ENCODE data around the gene RTKN.

RTKN gene

DNA sequence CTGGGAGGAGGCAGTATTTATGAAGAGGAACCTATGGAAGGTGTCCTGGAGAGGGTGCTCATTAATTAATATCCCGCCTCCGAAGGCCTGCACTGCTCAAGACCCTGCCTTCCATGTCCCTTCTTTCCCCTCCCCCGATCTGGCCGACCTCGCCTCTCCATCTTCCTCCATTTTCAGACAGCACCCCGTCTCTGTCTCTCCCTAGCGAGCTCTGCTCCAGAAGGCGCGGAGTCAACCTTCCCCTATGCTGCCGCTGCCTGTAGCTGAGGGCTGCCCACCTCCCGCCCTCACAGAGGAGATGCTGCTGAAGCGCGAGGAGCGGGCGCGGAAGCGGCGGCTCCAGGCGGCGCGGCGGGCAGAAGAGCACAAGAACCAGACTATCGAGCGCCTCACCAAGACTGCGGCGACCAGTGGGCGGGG is 15.4 kb upstream of the RTKN start:
- Histone ChIP-seq H3K79me2 (ENCODE audit: insufficient read depth, low read length) (0 out of 2 replicates have a peak, but pooled peaks cover 6% of the 10 kb centered on the region), H3K36me3 (ENCODE audit: low read length) (no peaks in the 10 kb centered on the region), H3K9ac (ENCODE audit: low read length) (peak overlapping the region; percentile 77), H3K4me3 (ENCODE audit: insufficient read depth, low read length, poor library complexity, severe bottlenecking) (peak overlapping the region; percentile 64), H3K4me2 (ENCODE audit: low read depth, low read length, poor library complexity, severe bottlenecking) (peak overlapping the region; percentile 86), H2AFZ (ENCODE audit: low read depth, low read length, severe bottlenecking) (peak overlapping the region; percentile 28), H3K9me2 (replicated peaks; ENCODE audit: insufficient read depth, low read length) (no peaks in the 10 kb centered on the region), H3F3A (ENCODE audit: insufficient read depth) (peaks cover 29% of the 10 kb centered on the region), H4K20me1 (ENCODE audit: low read depth, low read length) (no peaks in the 10 kb centered on the region), H3K27ac (ENCODE audit: low read depth, low read length) (peak overlapping the region; percentile 87), H3K27me3 (ENCODE audit: low read length) (no peaks in the 10 kb centered on the region), H3K9me3 (ENCODE audit: insufficient read depth, low read length) (no peaks in the 10 kb centered on the region)
- TF ChIP-seq, protein P1, sequence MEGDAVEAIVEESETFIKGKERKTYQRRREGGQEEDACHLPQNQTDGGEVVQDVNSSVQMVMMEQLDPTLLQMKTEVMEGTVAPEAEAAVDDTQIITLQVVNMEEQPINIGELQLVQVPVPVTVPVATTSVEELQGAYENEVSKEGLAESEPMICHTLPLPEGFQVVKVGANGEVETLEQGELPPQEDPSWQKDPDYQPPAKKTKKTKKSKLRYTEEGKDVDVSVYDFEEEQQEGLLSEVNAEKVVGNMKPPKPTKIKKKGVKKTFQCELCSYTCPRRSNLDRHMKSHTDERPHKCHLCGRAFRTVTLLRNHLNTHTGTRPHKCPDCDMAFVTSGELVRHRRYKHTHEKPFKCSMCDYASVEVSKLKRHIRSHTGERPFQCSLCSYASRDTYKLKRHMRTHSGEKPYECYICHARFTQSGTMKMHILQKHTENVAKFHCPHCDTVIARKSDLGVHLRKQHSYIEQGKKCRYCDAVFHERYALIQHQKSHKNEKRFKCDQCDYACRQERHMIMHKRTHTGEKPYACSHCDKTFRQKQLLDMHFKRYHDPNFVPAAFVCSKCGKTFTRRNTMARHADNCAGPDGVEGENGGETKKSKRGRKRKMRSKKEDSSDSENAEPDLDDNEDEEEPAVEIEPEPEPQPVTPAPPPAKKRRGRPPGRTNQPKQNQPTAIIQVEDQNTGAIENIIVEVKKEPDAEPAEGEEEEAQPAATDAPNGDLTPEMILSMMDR (IDR thresholded peaks at IDR 0.05; ENCODE audit: insufficient read depth, low read length, poor library complexity, severe bottlenecking), result no peak
- TF ChIP-seq EZH2phosphoT487 (conservative IDR thresholded peaks at IDR 0.05; ENCODE audit: low read length), result no peak

DNA sequence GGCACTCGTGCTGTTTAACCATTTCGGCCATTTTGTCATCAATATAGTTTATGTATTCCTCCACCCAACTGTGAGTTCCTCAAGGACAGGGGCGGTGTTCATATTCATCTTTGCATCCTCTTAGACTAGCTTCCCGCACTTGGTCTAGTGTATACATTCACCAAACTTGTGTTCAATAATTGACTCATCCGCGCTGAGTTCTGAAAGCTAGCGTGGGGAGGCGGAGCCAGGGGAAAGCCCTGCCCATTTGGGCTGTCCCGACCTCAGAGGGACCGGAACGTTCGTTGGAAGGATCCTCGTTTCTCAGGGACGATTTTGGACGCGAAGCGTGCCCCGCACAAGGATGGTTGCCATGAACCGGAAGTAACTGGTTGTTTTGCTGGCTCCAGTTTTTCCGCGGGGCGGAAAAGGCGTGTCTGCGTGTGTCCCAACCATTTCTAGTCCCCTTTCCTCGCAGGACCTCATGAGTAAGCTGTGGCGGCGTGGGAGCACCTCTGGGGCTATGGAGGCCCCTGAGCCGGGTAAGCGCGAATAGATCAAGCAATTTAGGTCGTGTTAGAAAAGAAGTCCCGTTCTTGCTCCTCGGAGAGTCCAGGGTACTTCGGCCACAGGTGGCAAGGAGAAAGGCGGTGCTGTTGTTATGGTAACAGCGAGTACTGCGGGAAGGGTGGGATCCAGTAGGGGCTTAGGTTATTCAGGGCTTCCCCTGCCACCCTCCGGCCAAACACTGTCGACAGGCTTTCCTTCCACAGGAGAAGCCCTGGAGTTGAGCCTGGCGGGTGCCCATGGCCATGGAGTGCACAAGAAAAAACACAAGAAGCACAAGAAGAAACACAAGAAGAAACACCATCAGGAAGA is 13.1 kb upstream of the RTKN start, which contains the start of gene INO80B:
TSS of gene INO80B (plus strand) at position 434 of the 858 bp plus-strand sequence. CDS start at position 464, 30 bp downstream.
- TF ChIP-seq EZH2phosphoT487 (conservative IDR thresholded peaks at IDR 0.05; ENCODE audit: low read length), result no peak
- TF ChIP-seq, protein P1 (IDR thresholded peaks at IDR 0.05; ENCODE audit: insufficient read depth, low read length, poor library complexity, severe bottlenecking), result no peak
- H3K4me3 ChIP-seq (ENCODE audit: insufficient read depth, low read length, poor library complexity, severe bottlenecking), result peak within 1 kb of the TSS; percentile 80
- 0 out of 2 replicates have a peak, but pooled peaks cover 6% of the 10 kb centered on the region for H3K79me2 ChIP-seq (ENCODE audit: insufficient read depth, low read length)
- H3F3A ChIP-seq (ENCODE audit: insufficient read depth), result peaks cover 29% of the 10 kb centered on the region
- no peaks in the 10 kb centered on the region for H3K27me3 ChIP-seq (ENCODE audit: low read length)
- no peak within 1 kb of the TSS for H3K27ac ChIP-seq (ENCODE audit: low read depth, low read length)
- no peaks in the 10 kb centered on the region for H3K36me3 ChIP-seq (ENCODE audit: low read length)
- H2AFZ ChIP-seq (ENCODE audit: low read depth, low read length, severe bottlenecking), result peak within 1 kb of the TSS; percentile 89
- no peaks in the 10 kb centered on the region for H4K20me1 ChIP-seq (ENCODE audit: low read depth, low read length)
- H3K9me3 ChIP-seq (ENCODE audit: insufficient read depth, low read length), result no peaks in the 10 kb centered on the region
- H3K9me2 ChIP-seq (replicated peaks; ENCODE audit: insufficient read depth, low read length), result no peaks in the 10 kb centered on the region
- H3K4me2 ChIP-seq (ENCODE audit: low read depth, low read length, poor library complexity, severe bottlenecking), result peak within 1 kb of the TSS; percentile 86
- H3K9ac ChIP-seq (ENCODE audit: low read length), result peak within 1 kb of the TSS; percentile 77

DNA sequence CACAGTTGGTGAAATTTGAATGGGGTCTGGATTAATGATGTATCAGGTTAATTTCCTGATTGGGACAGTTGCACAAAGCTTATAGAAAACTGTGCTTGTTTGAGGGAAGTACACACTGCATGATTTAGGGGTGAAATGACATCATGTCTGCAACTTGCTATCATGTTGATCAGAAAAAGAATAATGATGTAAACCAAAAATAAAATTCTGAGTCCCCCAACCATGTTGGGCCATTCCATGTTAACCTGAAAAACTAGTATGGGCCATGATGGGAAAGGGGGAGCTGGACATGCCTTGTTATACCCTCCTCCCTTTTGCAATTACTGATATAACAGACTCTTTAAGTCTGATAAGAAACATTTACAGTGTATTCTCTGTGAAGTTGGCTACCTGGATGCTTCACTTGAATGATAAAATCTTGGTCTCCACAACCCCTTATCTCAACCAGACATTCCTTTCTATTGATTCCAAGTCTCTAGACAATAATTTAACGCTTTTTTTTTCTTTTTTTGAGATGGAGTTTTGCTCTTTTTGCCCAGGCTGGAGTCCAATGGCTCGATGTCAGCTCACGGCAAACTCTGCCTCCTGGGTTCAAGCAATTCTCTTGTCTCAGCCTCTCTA is 8.9 kb upstream of the RTKN start:
- Histone ChIP-seq H3K4me2 (ENCODE audit: low read depth, low read length, poor library complexity, severe bottlenecking) (no peak overlapping the region), H3K9me2 (replicated peaks; ENCODE audit: insufficient read depth, low read length) (no peaks in the 10 kb centered on the region), H3F3A (ENCODE audit: insufficient read depth) (peaks cover 15% of the 10 kb centered on the region; the same call in 1 of the 2 replicates), H3K4me3 (ENCODE audit: insufficient read depth, low read length, poor library complexity, severe bottlenecking) (no peak overlapping the region), H3K27me3 (ENCODE audit: low read length) (no peaks in the 10 kb centered on the region), H3K9me3 (ENCODE audit: insufficient read depth, low read length) (no peaks in the 10 kb centered on the region), H4K20me1 (ENCODE audit: low read depth, low read length) (no peaks in the 10 kb centered on the region), H2AFZ (ENCODE audit: low read depth, low read length, severe bottlenecking) (no peak overlapping the region), H3K9ac (ENCODE audit: low read length) (no peak overlapping the region), H3K36me3 (ENCODE audit: low read length) (no peaks in the 10 kb centered on the region), H3K27ac (ENCODE audit: low read depth, low read length) (no peak overlapping the region), H3K79me2 (ENCODE audit: insufficient read depth, low read length) (0 out of 2 replicates have a peak, but pooled peaks cover 1% of the 10 kb centered on the region)
- TF ChIP-seq, protein P1 (IDR thresholded peaks at IDR 0.05; ENCODE audit: insufficient read depth, low read length, poor library complexity, severe bottlenecking), result no peak
- TF ChIP-seq EZH2phosphoT487 (conservative IDR thresholded peaks at IDR 0.05; ENCODE audit: low read length), result no peak

Measured in SU-DHL-6 (cell line).